Liver (tissue), 8 donors: ENCODE measurements around the gene CCR5AS.

Experiments
- DNase-seq: peaks from one replicate; pipeline ENCODE4 v3.0.0-alpha.2; 2017; ENCODE audit warnings: low spot score
- H3K27ac ChIP-seq, 2 donors: one replicate each; pipeline ENCODE4 v1.7.0; 2013; ENCODE audit warnings: inconsistent platforms in 2 of 2, low read length in 2 of 2, control low read depth in 1 of 2, low read depth in 1 of 2, mild to moderate bottlenecking in 1 of 2
- H3K27me3 ChIP-seq, 4 donors: one replicate each; pipeline versions ENCODE4 v1.6.1 to v1.7.0; 2013; ENCODE audit warnings: low read length in 3 of 4, inconsistent platforms in 1 of 4, mild to moderate bottlenecking in 1 of 4, moderate library complexity in 1 of 4; ENCODE audit not compliant: control insufficient read depth in 4 of 4, insufficient read depth in 4 of 4
- H3K36me3 ChIP-seq, 4 donors: one replicate each; pipeline versions ENCODE4 v1.6.1 to v1.7.0; 2013; ENCODE audit warnings: low read length in 3 of 4, mild to moderate bottlenecking in 3 of 4, low read depth in 1 of 4, moderate library complexity in 1 of 4; ENCODE audit not compliant: control insufficient read depth in 4 of 4, insufficient read depth in 3 of 4
- H3K4me1 ChIP-seq, 4 donors: one replicate each; pipeline versions ENCODE4 v1.6.1 to v1.7.0; 2013; ENCODE audit warnings: low read length in 3 of 4, mild to moderate bottlenecking in 3 of 4, moderate library complexity in 1 of 4; ENCODE audit not compliant: control insufficient read depth in 4 of 4, insufficient read depth in 4 of 4
- H3K4me3 ChIP-seq, 3 donors: one replicate each; pipeline versions ENCODE4 v1.6.1 to v1.7.0; 2013; ENCODE audit warnings: low read length in 3 of 3, control low read depth in 1 of 3, low read depth in 1 of 3, mild to moderate bottlenecking in 1 of 3
- H3K9ac ChIP-seq, 2 donors: one replicate each; pipeline ENCODE4 v1.7.0; 2013; ENCODE audit warnings: low read length in 2 of 2, mild to moderate bottlenecking in 2 of 2, moderate library complexity in 2 of 2, control low read depth in 1 of 2, low read depth in 1 of 2
- H3K9me3 ChIP-seq, 4 donors: one replicate each; pipeline versions ENCODE4 v1.6.1 to v1.7.0; 2013; ENCODE audit warnings: low read length in 3 of 4; ENCODE audit not compliant: control insufficient read depth in 4 of 4
- CTCF ChIP-seq: fragments of 150-350 bp; IDR thresholded peaks from 2 replicates; pipeline ENCODE4 v1.5.1; 2017; ENCODE audit warnings: improper control_type of control experiment, low read depth, low read length; ENCODE audit not compliant: missing input control
- EGR1 ChIP-seq, 2 donors: IDR thresholded peaks; 2 replicates each; pipeline ENCODE4 v1.6.1; 2016 to 2018; ENCODE audit warnings: antibody characterized with exemption in 2 of 2, low read depth in 2 of 2
- FOXA1 ChIP-seq: IDR thresholded peaks from 2 replicates; pipeline ENCODE4 v1.6.1; 2016; ENCODE audit warnings: antibody characterized with exemption
- FOXA2 ChIP-seq: IDR thresholded peaks from 2 replicates; pipeline ENCODE4 v1.6.1; 2016; ENCODE audit warnings: antibody characterized with exemption
- GABPA ChIP-seq, 2 donors: IDR thresholded peaks in 1 of 2; conservative IDR thresholded peaks in 1 of 2; 2 replicates each; pipeline ENCODE4 v1.6.1; 2016; ENCODE audit warnings: antibody characterized with exemption in 2 of 2, mild to moderate bottlenecking in 1 of 2, moderate library complexity in 1 of 2
- HNF4G ChIP-seq: IDR thresholded peaks from 2 replicates; pipeline ENCODE4 v1.6.1; 2016; ENCODE audit warnings: antibody characterized with exemption
- JUND ChIP-seq, 2 donors: IDR thresholded peaks; 2 replicates each; pipeline ENCODE4 v1.6.1; 2016; ENCODE audit warnings: antibody characterized with exemption in 2 of 2
- RAD21 ChIP-seq, 2 donors: IDR thresholded peaks; 2 replicates each; pipeline ENCODE4 v1.6.1; 2016; ENCODE audit warnings: antibody characterized with exemption in 2 of 2, mild to moderate bottlenecking in 2 of 2
- SP1 ChIP-seq: IDR thresholded peaks from 2 replicates; pipeline ENCODE4 v1.6.1; 2018; ENCODE audit warnings: antibody characterized with exemption, mild to moderate bottlenecking
- WGBS: extraction: QIAGEN DNeasy Blood & Tissue Kit; methylation state at CpG from one replicate; pipeline ENCODE4 v1.1.7; 2013; 5-methylcytosine and 5-hydroxymethylcytosine counted together
- TF ChIP-seq, protein P1 (sequence below): IDR thresholded peaks from 2 replicates; pipeline ENCODE4 v1.6.1; 2016; ENCODE audit warnings: antibody characterized with exemption
- TF ChIP-seq, protein P2 (sequence below): IDR thresholded peaks from 2 replicates; pipeline ENCODE4 v1.6.1; 2016; ENCODE audit warnings: antibody characterized with exemption, mild to moderate bottlenecking
- donor health status: healthy.
- donor health status: healthy.
- donor health status: healthy.
- donor health status: healthy.
- donor health status: healthy.

Gene CCR5AS

GRCh38 chr3:46348823-46349482 lies 57.9 kb downstream of the CCR5AS start:
- Histone ChIP-seq H3K27ac (no peak overlapping the region), H3K4me3 (no peak overlapping the region), H3K9ac (no peak overlapping the region), H3K4me1 (no peaks in the 10 kb centered on the region), H3K36me3 (no peaks in the 10 kb centered on the region), H3K9me3 (no peaks in the 10 kb centered on the region), H3K27me3 (no peaks in the 10 kb centered on the region)
- 89% methylated on average over 3 of the region's 3 CpGs for WGBS
- no peak for DNase-seq
- no peak for TF ChIP-seq SP1
- no peak for TF ChIP-seq RAD21 (IDR thresholded peaks at IDR 0.05)
- no peak for TF ChIP-seq GABPA (IDR thresholded peaks at IDR 0.05 in 1 of 2, conservative IDR thresholded peaks at IDR 0.05 in 1 of 2)
- no peak for TF ChIP-seq CTCF
- no peak for TF ChIP-seq FOXA2
- TF ChIP-seq HNF4G, result no peak
- no peak for TF ChIP-seq FOXA1
- TF ChIP-seq, protein P1, sequence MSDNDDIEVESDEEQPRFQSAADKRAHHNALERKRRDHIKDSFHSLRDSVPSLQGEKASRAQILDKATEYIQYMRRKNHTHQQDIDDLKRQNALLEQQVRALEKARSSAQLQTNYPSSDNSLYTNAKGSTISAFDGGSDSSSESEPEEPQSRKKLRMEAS, result no peak
- no peak for TF ChIP-seq JUND (IDR thresholded peaks at IDR 0.05)
- TF ChIP-seq EGR1 (IDR thresholded peaks at IDR 0.05; ENCODE audit: low read depth in 2 of 2), result no peak

DNA sequence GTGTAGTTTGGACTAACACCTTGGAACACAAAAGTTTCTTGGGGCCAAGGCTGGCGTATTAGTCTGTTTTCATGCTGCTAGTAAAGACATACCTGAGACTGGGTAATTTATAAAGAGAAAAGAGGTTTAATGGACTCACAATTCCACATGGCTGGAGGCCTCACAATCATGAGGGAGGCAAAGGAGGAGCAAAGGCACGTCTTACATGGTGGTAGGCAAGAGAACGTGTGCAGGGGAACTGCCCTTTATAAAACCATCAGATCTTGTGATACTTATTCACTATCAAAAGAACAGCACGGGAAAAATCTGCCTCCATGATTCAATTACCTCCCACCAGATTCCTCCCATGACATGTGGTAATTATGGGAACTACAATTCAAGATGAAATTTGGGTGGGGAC lies 62.4 kb downstream of the CCR5AS start:
- 77% methylated on average over 4 of the region's 4 CpGs for WGBS
- H3K9ac ChIP-seq, result no peak overlapping the region
- H3K4me3 ChIP-seq, result no peak overlapping the region
- no peaks in the 10 kb centered on the region for H3K36me3 ChIP-seq
- H3K9me3 ChIP-seq, result peaks cover 0 to 3% (median 1%) of the 10 kb centered on the region in 4 donors
- no peaks in the 10 kb centered on the region for H3K4me1 ChIP-seq
- H3K27ac ChIP-seq, result no peak overlapping the region
- no peak for DNase-seq
- H3K27me3 ChIP-seq, result no peaks in the 10 kb centered on the region
- TF ChIP-seq FOXA2, result no peak
- TF ChIP-seq, protein P2, sequence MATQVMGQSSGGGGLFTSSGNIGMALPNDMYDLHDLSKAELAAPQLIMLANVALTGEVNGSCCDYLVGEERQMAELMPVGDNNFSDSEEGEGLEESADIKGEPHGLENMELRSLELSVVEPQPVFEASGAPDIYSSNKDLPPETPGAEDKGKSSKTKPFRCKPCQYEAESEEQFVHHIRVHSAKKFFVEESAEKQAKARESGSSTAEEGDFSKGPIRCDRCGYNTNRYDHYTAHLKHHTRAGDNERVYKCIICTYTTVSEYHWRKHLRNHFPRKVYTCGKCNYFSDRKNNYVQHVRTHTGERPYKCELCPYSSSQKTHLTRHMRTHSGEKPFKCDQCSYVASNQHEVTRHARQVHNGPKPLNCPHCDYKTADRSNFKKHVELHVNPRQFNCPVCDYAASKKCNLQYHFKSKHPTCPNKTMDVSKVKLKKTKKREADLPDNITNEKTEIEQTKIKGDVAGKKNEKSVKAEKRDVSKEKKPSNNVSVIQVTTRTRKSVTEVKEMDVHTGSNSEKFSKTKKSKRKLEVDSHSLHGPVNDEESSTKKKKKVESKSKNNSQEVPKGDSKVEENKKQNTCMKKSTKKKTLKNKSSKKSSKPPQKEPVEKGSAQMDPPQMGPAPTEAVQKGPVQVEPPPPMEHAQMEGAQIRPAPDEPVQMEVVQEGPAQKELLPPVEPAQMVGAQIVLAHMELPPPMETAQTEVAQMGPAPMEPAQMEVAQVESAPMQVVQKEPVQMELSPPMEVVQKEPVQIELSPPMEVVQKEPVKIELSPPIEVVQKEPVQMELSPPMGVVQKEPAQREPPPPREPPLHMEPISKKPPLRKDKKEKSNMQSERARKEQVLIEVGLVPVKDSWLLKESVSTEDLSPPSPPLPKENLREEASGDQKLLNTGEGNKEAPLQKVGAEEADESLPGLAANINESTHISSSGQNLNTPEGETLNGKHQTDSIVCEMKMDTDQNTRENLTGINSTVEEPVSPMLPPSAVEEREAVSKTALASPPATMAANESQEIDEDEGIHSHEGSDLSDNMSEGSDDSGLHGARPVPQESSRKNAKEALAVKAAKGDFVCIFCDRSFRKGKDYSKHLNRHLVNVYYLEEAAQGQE, result no peak

DNA sequence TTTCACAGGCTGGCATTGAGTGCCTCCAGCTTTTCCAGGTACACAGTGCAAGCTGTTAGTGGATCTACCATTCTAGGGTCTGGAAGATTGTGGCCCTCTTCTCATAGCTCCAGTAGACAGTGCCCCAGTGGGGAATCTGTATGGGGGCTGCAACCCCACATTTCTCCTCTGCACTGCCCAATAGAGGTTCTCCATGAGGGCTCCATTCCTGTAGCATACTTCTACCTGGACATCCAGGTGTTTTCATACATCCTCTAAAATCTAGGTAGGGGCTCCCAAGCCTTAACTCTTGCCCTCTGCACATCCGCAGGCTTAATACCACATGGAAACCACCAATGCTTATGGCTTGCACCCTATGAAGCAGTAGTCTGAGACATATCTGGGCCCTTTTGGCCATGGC lies 68.0 kb downstream of the CCR5AS start:
- H3K4me3 ChIP-seq, result no peak overlapping the region
- no peaks in the 10 kb centered on the region for H3K36me3 ChIP-seq
- H3K27me3 ChIP-seq, result no peaks in the 10 kb centered on the region
- no peak overlapping the region for H3K9ac ChIP-seq
- DNase-seq, result no peak
- H3K4me1 ChIP-seq, result no peaks in the 10 kb centered on the region
- peaks cover 4 to 13% (median 7%) of the 10 kb centered on the region in 4 donors for H3K9me3 ChIP-seq
- no peak overlapping the region for H3K27ac ChIP-seq
- no peak for TF ChIP-seq JUND (IDR thresholded peaks at IDR 0.05)
- 91% methylated on average over 1 of the region's 1 CpG for WGBS
